ENCODE measurements around the gene SEMA5A.

DNA sequence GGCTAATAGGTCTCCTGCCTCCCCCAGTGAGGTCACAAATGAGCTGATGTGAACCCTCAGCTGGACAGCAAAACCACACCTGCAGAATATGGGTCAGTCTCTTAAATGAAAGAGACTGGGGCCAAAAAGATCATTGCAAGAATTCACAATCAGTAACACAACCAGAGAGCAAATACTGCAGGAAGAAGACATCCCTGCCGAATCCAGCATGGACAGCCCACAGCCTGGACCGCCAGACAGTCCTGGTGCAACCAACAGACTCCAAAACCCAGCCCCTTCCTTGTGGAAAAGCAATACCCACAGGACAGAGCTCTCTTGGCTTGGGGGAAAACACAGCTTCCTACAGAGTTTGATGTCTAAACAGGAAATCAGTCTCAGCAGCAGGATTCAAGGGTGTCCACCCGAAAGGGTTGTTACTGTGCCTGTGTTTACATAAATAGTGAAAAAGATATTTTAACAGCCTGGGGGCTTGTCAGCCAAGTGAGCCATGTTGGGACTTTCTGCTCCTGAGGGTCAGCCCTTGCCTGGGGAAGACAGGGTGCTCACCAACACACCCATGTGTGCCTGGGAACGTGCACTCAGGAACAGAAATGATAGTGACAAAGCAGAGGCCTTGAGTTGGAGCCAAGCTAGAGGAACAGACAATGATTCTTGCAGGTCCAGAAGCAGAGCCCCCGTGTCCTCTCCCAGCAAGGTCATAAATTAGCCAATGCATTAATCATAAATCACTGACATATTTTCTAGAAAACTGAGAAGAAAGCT lies 106.2 kb downstream of the SEMA5A start:
- TF ChIP-seq POLR2AphosphoS5 (IDR thresholded peaks at IDR 0.05) (no peak), POLR2A (IDR thresholded peaks at IDR 0.05) (no peak)
- TF ChIP-seq, protein P1, sequence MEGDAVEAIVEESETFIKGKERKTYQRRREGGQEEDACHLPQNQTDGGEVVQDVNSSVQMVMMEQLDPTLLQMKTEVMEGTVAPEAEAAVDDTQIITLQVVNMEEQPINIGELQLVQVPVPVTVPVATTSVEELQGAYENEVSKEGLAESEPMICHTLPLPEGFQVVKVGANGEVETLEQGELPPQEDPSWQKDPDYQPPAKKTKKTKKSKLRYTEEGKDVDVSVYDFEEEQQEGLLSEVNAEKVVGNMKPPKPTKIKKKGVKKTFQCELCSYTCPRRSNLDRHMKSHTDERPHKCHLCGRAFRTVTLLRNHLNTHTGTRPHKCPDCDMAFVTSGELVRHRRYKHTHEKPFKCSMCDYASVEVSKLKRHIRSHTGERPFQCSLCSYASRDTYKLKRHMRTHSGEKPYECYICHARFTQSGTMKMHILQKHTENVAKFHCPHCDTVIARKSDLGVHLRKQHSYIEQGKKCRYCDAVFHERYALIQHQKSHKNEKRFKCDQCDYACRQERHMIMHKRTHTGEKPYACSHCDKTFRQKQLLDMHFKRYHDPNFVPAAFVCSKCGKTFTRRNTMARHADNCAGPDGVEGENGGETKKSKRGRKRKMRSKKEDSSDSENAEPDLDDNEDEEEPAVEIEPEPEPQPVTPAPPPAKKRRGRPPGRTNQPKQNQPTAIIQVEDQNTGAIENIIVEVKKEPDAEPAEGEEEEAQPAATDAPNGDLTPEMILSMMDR (IDR thresholded peaks at IDR 0.05) = no peak

Data from breast epithelium (tissue), 3 donors.